ENCODE data around the gene DKK3.

DKK3 gene

GRCh38 chr11:11980841-11981308 lies 27.6 kb downstream of the DKK3 start:
- no peak for DNase-seq

GRCh38 chr11:11980200-11980599 lies 28.2 kb downstream of the DKK3 start:
- no peak for DNase-seq

GRCh38 chr11:11979488-11980117 lies 28.8 kb downstream of the DKK3 start:
- DNase-seq, result no peak

GRCh38 chr11:11978792-11979487 lies 29.5 kb downstream of the DKK3 start:
- no peak for DNase-seq

- no peak for DNase-seq
These were observed 30.3 kb downstream of the DKK3 start for GRCh38 chr11:11978098-11978637.

GRCh38 chr11:11977206-11977938 lies 31.1 kb downstream of the DKK3 start:
- DNase-seq, result no peak

GRCh38 chr11:11976481-11977127 lies 31.8 kb downstream of the DKK3 start:
- DNase-seq, result no peak

- no peak for DNase-seq
These were observed 33.0 kb downstream of the DKK3 start for GRCh38 chr11:11975201-11976092.

- no peak for DNase-seq
These were observed 34.6 kb downstream of the DKK3 start for GRCh38 chr11:11973866-11974265.

GRCh38 chr11:11973361-11973800 lies 35.0 kb downstream of the DKK3 start:
- no peak for DNase-seq

GRCh38 chr11:11972730-11973341 lies 35.6 kb downstream of the DKK3 start:
- no peak for DNase-seq

GRCh38 chr11:11971906-11972547 lies 36.4 kb downstream of the DKK3 start:
- DNase-seq, result no peak

- DNase-seq, result no peak
These were observed 37.9 kb downstream of the DKK3 start for GRCh38 chr11:11970556-11970955.

GRCh38 chr11:11969380-11970215 lies 38.8 kb downstream of the DKK3 start:
- no peak for DNase-seq

- DNase-seq, result no peak
These were observed 39.7 kb downstream of the DKK3 start for GRCh38 chr11:11968511-11969280.

GRCh38 chr11:11967669-11968510 lies 40.5 kb downstream of the DKK3 start:
- DNase-seq, result no peak

- DNase-seq, result no peak
These were observed 41.4 kb downstream of the DKK3 start for GRCh38 chr11:11966826-11967668.

Data from NCI-H2227 treated with DMSO at 0.1 percent for 48 hours (cell line).